LoVo (cell line): ENCODE measurements around the gene MLANA.
"Not testable (repeated sequence)": the region's sequence is repeated elsewhere in the genome, so short reads cannot be mapped to it uniquely, and the experiment has no call there.

Experiments used
- DNase-seq: peaks from one replicate; pipeline ENCODE4 v3.0.0-alpha.2; 2016; ENCODE audit warnings: low spot score

The MLANA gene

DNA sequence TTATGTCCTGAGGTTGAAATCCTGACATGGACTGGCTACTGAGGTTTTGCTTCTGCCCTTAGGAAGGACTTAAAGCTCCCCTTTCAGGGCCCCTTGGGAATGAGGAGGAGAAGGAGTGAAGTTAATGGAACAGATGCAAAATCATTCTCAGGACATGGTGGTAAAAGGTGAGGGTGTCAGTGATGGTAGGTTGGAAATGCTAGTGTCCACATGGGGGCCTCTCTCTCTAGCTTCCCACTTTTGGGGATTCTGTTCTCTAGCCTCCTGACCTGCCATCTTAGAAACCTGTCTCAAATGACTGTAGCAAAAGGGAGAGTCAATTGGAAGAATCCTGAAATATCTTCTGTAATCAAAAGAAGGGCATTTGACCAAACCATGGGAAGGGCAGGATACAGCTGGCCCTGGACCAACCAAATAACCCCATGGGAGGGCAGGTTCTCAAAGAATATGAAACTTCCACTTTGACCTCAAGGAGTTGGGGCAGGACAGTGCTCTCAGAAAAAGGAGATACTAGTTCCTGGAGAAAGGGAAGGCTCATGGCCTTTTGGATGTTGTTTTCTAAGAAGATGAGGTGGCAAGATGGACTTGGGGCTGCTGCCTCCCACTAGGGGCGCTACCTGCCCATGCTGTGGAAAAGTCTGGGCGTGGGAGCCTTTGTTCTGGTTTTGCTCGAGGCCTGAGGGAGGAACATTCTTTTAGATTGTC is 21.2 kb upstream of the MLANA start:
- peak; percentile 32 for DNase-seq

DNA sequence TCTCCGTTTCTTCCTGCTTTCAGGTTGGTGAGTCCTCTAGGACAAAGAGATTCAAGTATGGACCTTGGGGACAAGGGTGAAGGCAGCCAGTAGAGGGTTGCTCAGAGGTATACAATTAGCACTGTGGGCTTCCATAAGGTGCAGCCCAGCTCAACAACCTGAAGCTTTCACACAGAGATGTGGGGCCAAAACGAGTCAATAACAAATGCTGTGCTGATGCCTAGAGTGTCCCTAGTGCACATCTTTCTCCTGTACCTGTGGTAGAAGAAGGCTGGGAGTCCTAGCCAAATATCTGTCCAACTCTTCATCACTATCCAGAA is 20.7 kb upstream of the MLANA start:
- DNase-seq, result no peak

DNA sequence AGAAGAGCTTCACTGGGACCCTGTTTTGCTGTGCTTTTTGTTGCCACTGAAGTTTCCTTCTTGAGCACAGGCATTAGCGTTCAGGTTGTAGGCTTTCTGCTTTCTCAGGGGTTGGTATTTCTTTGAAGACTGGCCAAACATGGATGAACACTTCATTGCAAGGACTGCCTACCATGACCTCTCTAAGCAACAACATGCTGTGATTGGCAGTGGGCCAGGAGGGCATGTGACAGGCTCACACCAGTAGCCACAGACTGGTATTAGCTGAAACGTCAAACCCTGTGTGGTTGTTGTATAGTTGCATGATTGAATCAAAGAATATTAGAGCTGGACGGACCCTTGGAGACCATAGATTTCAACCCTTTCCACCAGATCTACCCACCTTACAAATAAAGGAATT is 20.0 kb upstream of the MLANA start:
- DNase-seq, result no peak

DNA sequence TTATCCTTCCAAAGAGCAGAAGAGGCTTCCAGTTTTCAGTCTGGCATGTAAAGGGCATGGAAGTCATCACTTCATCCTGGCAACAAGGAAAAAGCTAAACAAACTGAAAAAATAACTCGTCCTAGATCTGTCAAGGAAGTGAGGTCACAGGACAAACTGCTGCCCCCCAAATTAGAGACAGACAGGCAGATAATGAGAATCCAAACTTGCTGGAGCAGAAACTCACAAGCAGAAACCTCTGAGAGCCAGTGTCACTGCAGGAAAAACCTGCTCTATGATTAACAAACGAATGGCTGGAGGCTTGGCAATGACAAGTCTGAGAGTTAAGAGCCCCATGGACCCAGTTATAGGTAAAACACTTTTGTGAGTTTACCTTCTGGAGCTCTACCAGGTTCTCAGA is 18.9 kb upstream of the MLANA start:
- DNase-seq, result no peak

DNA sequence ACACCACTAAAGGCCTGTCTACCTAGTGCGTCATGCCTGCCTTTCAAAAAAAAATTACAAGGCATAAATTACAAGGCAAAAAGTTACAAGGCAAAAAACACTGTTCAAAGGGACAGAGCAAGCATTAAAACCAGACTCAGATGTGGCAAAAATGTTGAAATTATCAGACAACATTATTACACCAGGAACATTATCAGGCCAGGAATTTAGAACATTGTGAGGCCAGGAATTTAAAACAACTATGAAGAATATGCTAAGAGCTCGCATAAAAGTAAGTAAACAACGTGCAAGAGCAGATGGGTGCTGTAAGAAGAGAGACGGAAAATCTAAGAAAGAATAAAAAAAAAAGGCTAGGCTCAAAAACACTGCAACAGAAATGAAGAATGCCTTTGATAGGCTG is 18.2 kb upstream of the MLANA start:
- no peak for DNase-seq

DNA sequence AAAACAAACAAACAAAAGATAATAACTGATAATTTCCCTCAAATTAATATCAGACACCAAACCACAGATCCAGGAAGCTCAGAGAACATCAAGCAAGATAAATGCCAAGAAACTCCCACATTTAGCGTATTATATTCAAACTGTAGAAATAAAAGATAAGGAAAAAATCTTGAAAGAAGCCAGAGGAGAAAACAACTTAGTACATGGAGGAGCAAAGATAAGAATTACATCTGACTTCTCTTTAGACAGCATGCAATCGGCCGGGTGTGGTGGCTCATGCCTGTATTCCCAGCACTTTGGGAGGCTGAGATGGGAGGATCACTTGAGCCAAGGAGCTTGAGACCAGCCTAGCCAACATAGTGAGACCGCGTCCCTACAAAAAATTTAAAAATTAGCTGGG is 17.2 kb upstream of the MLANA start:
- DNase-seq, result no peak

DNA sequence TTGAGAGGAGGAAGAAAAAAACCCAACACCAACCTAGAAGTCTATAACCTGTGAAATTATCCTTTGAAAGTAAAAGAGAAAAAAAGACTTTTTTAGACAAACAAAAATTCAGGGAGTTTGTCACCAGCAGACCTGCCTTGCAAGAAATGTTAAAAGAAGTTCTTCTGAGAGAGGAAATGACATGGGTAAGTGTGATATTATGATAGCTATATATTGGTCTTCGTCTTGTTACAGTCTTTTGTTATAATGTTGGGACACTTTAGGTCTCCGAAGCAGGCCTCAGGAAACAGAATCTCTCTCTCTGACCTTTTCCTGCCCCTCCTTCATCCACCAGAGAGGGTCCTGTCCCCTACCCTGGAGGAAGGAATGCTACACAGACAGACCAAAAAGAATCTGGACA is 16.6 kb upstream of the MLANA start:
- no peak for DNase-seq

DNA sequence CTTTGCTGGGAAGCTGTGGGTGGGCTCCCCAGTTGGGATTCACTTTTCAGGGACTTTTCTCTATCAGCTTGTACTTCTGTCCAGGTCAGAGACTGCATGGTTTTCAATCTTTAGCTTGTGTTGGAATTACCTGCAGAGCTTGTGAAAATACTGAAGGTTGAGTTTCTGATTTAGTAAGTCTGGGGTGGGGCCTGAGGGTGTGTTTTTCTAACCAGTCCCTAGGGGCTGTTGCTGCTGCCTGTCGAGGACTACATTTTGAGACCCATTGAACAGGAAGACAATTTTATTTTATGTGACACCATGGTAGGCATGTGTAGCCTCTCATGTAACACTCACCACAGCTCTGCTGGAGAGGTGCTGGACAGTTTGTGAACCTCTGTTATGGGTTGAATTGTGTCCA is 14.7 kb upstream of the MLANA start:
- DNase-seq, result no peak

DNA sequence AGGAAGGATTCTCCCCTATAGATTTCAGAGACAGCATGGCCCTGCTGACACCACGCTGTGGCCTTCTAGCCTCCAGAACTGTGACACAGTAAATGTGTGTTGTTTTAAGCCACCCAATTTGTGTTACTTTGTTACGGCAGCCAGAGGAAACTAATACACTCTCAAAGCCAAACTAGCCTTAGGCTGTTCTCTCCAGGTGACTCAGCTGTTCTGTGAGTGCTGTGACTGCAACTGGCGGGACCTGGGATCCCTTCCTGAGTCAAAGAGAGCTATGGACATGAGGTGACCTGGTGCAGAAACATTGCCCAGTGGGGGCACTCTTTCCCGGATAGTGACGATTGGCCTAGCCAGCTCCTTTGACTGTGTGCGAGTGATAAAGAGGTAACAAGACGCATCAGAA is 14.0 kb upstream of the MLANA start:
- no peak for DNase-seq

DNA sequence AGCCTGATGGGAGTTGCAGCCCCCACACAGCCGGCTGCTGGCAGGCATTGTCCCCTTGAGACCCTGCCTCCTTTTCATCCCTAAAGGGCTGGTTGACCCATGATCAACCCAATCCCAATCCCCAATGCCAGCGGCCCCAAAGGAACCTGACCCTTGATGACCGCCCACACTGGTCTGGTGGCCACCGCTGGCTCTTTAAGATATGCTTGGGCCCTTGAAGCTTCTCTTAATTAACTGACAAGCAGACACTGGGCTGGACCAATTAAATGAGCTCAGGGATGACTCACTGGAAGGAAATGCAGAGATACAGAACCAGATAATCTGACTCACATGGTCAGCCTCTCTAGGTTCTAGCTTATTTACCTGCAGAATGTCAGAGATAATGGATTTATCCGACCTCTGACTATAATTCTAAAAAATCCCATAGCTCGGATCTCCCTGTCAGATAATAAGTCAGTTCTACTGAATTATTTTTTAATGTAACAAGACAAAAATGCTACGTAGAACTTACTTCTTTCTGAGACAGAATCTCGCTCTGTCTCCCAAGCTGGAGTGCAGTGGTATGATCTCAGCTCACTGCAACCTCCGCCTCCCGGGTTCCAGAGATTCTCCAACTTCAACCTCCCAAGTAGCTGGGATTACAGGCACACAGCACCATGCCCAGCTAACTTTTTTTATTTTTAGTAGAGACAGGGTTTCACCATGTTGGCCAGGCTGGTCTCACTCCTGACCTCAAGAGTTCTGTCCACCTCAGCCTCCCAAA is 11.1 kb upstream of the MLANA start:
- peak; percentile 87 for DNase-seq

DNA sequence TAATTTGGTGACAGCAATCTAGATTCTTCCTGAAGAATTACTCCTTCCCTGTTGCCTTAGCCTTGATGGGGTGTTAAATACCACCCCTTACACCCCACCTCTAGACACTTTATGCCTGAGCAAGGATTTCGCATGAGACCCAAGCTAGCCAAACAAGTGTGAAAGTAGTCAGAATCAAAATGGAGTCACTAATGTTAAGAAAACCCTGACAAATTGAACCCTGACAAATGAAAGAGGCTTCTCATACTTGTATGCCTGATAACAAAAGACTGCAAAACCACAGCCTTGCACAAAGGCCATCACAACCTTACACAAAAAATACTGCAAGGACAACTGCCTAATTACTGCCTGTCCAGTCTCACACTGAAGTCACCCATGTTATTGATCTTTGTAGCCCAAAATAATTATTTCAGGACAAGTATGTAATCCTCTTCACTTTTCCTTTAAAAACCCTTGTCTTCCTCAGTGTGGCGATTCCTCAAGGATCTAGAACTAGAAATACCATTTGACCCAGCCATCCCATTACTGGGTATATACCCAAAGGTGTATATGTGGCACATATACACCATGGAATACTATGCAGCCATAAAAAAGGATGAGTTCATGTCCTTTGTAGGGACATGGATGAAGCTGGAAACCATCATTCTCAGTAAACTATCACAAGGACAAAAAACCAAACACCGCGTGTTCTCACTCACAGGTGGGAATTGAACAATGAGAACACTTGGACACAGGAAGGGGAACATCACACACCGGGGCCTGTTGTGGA is 8.3 kb upstream of the MLANA start:
- not testable (repeated sequence) for DNase-seq

DNA sequence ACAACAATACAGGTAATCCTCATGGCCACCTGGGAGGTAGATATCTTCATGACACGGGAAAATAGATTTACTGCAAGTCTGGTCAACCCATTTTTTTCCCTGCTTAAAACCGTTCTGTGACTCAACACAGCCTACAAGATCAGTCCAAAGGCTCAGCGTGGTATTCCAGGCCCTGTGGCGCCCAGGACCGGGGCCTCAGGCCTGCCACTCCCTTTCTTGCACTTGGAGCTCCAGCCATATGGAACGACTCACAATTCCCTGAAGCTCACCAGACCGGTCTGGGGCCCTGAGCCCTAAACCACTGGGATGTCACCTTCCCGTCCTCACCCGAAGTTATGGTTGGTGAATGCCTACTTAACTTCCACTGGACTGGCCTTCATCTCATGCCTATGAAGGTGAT is 6.5 kb upstream of the MLANA start:
- DNase-seq, result no peak

DNA sequence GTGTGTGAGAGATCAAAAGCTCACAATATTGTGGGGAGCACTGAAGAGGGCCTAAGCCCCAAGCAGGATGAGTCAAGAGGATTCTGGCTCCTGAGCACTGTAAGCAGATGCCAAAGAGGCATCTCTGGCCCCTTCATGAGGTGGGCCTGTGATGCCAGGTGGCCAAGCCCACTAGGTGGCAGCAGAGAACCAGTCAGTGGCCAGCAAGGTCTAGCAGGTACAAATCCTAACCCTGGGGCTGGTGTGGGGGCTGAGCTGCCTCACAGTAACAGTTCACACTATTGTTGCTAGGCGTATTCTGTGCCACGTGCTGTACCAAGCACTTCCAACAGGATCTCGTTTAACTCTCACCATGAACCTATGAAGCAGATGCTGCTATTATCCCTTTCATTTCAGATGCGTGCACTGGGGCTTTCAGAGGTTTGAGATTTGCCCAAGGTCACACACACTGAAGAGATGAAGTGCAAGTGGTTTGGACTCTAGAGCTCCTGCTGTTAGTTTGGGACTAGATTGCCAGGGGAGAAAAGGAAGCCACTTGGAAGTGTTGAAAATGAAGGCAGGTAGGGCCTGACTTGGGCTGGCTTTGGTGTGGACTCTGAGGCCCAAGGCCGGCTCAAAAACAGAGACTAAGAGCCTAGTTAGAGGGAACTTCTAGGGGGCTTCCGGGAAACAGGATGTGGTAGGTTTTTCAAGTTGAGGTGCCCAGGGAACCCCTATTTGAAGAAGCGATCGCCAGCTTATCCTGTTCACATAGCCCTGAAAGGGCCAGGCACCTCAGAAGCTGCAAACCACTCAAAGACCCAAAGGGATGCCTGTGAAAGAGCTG is 4.4 kb upstream of the MLANA start:
- peak; percentile 58 for DNase-seq

DNA sequence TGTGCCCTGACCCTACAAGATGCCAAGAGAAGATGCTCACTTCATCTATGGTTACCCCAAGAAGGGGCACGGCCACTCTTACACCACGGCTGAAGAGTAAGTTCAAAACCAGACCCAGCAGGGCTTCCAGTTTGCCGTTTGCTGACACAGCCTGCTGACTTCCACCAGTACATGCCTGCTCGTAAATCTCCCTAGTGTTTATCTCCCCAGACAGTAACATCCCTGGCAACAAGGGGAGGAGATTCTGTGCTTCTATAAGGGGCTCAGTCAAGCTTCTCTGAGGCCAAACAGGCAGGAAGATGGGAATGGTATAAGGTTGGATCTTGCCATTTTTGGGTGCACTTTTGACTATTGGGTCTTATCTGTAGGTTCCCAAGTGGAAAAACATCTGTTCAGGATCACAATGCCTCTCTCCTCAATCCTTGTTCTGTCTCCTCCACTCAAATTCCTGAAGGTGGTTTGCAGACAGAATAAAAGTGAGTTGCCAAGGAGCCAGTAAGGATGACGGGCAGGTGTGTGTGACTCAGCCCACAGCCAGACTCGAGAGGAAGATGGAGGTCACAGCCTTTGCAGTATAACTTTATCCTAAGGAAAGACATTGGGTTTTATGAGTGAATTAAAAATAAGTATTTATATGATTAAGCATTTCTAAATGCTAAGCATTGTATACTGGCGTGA is 1.9 kb downstream of the MLANA start:
- DNase-seq, result no peak

DNA sequence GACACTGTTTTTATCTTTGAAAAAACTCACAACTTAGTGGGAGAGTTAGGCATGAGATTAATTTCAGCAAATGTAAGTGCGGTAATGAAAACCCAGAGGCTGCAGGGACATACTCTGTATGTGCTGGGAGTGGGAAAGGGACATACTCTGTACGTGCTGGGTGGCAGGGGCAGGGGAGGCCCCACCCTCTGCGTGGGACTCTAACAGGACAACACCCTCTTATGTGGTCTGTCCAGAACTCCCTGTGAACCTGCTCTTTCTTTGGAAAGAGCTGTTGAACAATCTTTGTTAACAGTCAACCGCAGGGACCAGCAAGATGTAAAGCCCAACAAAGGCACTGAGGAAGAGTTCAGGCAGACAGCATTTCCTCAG is 2.4 kb downstream of the MLANA start:
- DNase-seq, result no peak

DNA sequence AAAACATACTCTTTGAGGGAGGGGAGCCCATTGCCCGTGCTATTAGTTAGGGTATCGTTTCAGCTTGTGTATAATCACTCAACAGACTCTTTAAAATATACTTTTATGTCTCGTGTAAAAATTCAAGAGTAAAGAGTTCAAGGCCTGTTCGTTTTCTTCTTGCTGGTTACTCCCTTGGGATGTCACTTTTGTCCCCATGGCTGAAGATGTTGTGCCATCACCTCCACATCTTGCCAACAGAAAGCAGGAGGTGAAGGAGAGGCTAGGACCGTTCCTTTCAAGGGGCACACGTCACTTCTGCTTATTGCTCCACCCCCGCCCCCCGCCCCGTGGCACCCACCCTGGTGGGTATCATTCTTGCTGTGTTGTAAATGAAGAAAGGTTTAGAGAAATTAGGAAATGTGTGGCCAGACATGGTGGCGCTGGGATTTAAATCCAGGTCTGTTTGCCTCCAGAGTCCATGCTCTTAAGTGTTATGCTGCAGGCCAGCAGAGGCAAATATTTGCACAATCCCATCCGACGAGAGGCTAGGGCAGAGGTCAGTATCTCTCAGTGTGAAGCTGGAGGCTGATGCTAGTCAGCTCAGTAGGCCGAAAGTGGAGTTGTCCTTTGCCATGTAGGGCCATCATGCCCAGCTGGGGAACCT is 3.0 kb downstream of the MLANA start:
- DNase-seq, result no peak

DNA sequence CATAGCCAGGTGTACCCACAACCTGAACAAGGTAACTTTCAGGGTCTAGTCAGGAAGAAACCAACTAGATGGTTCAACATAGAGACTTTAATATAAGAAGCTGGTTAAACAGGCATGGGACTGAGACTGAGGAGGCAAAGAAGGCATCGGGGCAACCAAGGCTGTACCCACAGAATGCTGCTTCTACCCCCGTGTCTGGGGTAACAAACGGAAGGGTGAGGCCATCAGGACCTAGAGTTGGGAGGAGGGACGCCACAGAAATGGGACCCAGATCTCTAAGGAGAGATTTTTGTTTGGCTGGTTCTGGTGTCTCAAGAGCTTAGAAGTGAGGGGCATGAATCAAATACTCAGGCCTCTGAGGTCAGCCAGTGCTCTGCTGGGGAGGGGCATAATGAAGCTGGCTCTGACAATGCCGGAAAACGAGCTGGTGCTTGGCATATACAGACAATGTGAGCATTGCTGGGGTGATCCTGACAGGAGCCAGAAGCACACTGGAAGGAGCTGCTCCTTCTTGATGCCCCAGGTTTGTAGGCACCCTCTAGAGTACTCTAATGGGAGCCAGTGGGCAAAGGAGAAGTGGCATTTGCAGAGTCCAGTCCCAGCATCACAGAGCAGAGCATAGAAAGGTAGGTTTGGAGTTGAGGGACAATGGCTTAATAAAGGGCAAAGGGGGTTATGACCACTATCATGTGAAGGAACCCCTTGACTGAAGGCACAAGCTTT is 3.7 kb downstream of the MLANA start:
- DNase-seq, result no peak

DNA sequence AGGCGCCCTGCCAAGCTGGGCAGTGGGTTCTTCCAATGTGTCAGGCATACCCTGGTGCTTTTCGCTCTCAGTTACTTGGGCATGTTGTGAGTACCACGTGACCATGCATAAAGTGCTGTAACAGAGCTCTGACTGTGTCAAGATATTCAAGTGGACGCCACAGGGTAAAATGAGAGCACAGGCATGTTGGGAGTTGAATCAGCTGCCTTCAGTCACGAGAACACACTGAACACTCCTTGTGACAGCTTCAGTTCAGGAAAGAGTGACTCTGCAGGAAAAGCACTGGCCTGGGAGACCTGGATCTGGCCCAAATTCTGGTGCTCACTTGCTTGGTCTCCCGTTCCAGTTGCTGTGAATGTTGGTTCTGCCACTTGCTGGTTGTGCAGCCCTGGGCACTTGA is 5.1 kb downstream of the MLANA start:
- no peak for DNase-seq

DNA sequence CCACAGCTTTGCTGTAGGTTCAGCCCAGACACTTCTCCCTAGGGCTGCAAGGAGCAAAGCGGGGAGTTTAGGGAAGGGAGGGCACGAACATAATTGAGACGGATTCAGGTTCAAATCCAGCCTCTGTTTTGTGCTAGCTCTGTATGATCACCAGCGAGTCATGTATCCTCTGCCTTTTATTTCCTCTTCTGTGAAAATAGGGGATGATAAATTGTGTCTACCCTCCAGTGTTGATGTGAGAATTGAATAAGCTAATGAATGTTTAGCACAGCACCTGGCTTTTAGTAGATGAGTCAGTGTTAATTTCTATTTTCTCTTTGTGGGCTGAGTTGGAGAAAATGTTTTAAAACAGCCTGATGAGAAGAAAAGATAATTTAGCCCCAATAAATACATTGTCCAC is 6.2 kb downstream of the MLANA start:
- DNase-seq, result no peak

DNA sequence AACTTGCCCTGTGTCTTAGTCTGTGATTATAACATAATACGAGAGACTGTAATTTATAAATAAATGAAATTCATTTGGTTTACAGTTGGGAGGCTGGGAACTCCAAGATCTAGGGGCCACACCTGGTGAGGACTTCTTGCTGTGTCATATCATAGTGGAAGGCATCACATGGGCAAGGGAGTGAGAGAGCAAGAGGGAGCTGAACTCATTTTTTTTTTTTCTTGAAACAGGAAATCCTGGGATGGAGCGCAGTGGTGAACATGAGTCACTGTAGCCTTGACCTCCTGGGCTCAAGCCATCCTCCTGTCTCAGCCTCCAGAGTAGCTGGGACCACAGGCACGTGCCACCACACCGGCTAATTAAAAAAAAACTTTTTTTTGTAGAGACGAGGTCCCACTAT is 7.2 kb downstream of the MLANA start:
- DNase-seq, result no peak

DNA sequence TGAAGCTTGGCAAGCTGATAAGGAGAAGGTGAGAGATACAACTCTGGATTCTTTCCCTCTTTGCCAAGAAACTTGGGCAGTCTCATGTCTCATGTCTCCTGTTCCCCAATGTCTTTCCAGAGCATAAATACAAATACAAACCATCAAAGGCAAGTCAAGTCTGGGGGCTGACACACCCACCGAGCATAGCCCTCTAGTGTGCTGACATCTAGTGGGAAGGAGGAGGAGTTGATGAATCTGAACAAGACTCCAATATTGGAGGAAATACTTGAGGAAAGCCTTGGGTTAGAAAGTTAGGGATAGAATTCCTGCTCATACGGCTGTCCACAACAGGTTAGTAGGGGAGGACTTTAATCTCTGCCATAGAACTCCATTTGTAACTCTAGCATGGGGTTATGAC is 8.6 kb downstream of the MLANA start:
- no peak for DNase-seq
